HepG2 (cell line): ENCODE results near the gene ZNF638. TPM values are rescaled to one million over a fixed set of nuclear protein-coding genes. Genes with fewer than 3 reads are reported as not detected.
A peak's percentile ranks its signal among the peaks of the same experiment; 100 is the strongest.

ENCODE experiments used
- ATAC-seq: fragments of 200-7000 bp; cut with Tn5 transposase; 3 replicates; pipeline ENCODE4 v1.9.1; 2020; ENCODE audit warnings: mild to moderate bottlenecking, moderate library complexity
- BruUV-seq: library from RNA; stranded (reverse); fragments of 400-500 nt; replicated peaks from 2 replicates; lab custom pipeline; 2021; lab: Mats Ljungman, UMichigan
- CTCF ChIA-PET: fragments of 300-600 bp; formaldehyde crosslinking; extraction: SDS; loops from one replicate; lab custom pipeline; 2021; ENCODE audit warnings: low total read pairs, inconsistent platforms, low intra/inter-chr PET ratio; lab: Yijun Ruan, JAX
- POLR2A ChIA-PET: fragments of 350-600 bp; sonication (Branson Sonifier 250); formaldehyde crosslinking; loops from one replicate; lab custom pipeline; 2020; ENCODE audit warnings: antibody characterized with exemption, inconsistent platforms; lab: Yijun Ruan, JAX
- DNase-seq: peaks from one replicate; pipeline ENCODE4 v3.0.0-alpha.2; 2015; ENCODE audit warnings: low spot score
- FAIRE-seq: peaks from 3 replicates; lab custom pipeline; 2011; peaks lifted over from hg19 to GRCh38; lab: Jason Lieb, UNC
- H2AFZ ChIP-seq: one replicate; pipeline ENCODE4 v1.6.1; 2011; ENCODE audit warnings: low read length, inconsistent platforms
- H3K27ac ChIP-seq: fragments of 300-600 bp; 3 replicates; pipeline ENCODE4 v1.8.0; 2011; ENCODE audit warnings: mixed run types, mild to moderate bottlenecking, mixed read lengths, low read length, inconsistent platforms; ENCODE audit not compliant: insufficient read depth; ENCODE audit errors: extremely low read length
- H3K27me3 ChIP-seq, 2 experiments: fragments of 200-600 bp in 1 of 2; 2 replicates in 1 of 2; 3 replicates in 1 of 2; pipeline versions ENCODE4 v1.6.0 to v1.8.0; 2011; ENCODE audit warnings: low read length in 2 of 2, mild to moderate bottlenecking in 2 of 2, moderate library complexity in 2 of 2, inconsistent platforms in 1 of 2; ENCODE audit not compliant: insufficient read depth in 2 of 2, control insufficient read depth in 1 of 2
- H3K36me3 ChIP-seq, 2 experiments: fragments of 200-600 bp in 1 of 2; replicated peaks in 1 of 2; 2 replicates in 1 of 2; 3 replicates in 1 of 2; pipeline versions ENCODE4 v1.5.1 to v1.8.0; 2011; ENCODE audit warnings: low read length in 2 of 2, inconsistent platforms in 1 of 2; ENCODE audit not compliant: insufficient read depth in 2 of 2, control insufficient read depth in 1 of 2
- H3K4me1 ChIP-seq: 2 replicates; pipeline ENCODE4 v1.5.1; 2012; ENCODE audit warnings: low read length, inconsistent platforms; ENCODE audit not compliant: insufficient read depth
- H3K4me2 ChIP-seq: 2 replicates; pipeline ENCODE4 v1.6.0; 2011; ENCODE audit warnings: low read depth, low read length, inconsistent platforms
- H3K4me3 ChIP-seq, 3 experiments: fragments of 200-600 bp in 1 of 3; sonication (generic), shearing (Covaris generic) in 1 of 3; replicated peaks in 1 of 3; 2 replicates each; pipeline ENCODE4 v1.5.1; 2011 to 2016; ENCODE audit warnings: low read length in 3 of 3, inconsistent platforms in 2 of 3, low read depth in 2 of 3, mild to moderate bottlenecking in 2 of 3, control low read depth in 1 of 3, mixed read lengths in 1 of 3; ENCODE audit not compliant: insufficient read depth in 1 of 3
- H3K79me2 ChIP-seq: one replicate; pipeline ENCODE4 v1.6.1; 2011; ENCODE audit warnings: low read length, inconsistent platforms; ENCODE audit not compliant: insufficient read depth
- H3K9ac ChIP-seq: 2 replicates; pipeline ENCODE4 v1.6.0; 2011; ENCODE audit warnings: mild to moderate bottlenecking, low read depth, low read length, inconsistent platforms; ENCODE audit not compliant: insufficient read depth
- H3K9me3 ChIP-seq: 2 replicates; pipeline ENCODE4 v1.5.1; 2012; ENCODE audit warnings: mild to moderate bottlenecking, low read length
- H4K20me1 ChIP-seq: 2 replicates; pipeline ENCODE4 v1.6.0; 2011; ENCODE audit warnings: inconsistent platforms, mild to moderate bottlenecking, low read length, moderate library complexity; ENCODE audit not compliant: insufficient read depth
- BCL6 ChIP-seq: IDR thresholded peaks from 2 replicates; pipeline ENCODE4 v1.6.1; 2016; ENCODE audit warnings: missing genetic modification reagents, missing compliant biosample characterization
- CTCF ChIP-seq: sonication (generic); formaldehyde crosslinking; IDR thresholded peaks from 2 replicates; pipeline ENCODE4 v1.5.0; 2020; ENCODE audit warnings: mild to moderate bottlenecking, missing genetic modification reagents, moderate library complexity
- RERE ChIP-seq: IDR thresholded peaks from 2 replicates; pipeline ENCODE4 v1.6.1; 2016; ENCODE audit warnings: low read depth, missing genetic modification reagents, missing compliant biosample characterization
- STAG1 ChIP-seq: sonication (generic); formaldehyde crosslinking; IDR thresholded peaks from 2 replicates; pipeline ENCODE4 v1.4.0; 2020; ENCODE audit warnings: missing genetic modification reagents
- ZNF24 ChIP-seq: fragments of 450-650 bp; IDR thresholded peaks from 2 replicates; pipeline ENCODE4 v1.6.1; 2017; ENCODE audit warnings: antibody characterized with exemption, mild to moderate bottlenecking
- ZNF570 ChIP-seq: sonication (generic); formaldehyde crosslinking; IDR thresholded peaks from 2 replicates; pipeline ENCODE4 v1.4.0; 2020; ENCODE audit warnings: mild to moderate bottlenecking, missing genetic modification reagents, borderline replicate concordance
- ZNF770 ChIP-seq: sonication (generic); formaldehyde crosslinking; IDR thresholded peaks from 2 replicates; pipeline ENCODE4 v1.5.0; 2020; ENCODE audit warnings: mild to moderate bottlenecking, missing genetic modification reagents
- WGBS: methylation state at CpG from one replicate; pipeline ENCODE4 v1.1.6; 2017; ENCODE audit warnings: low lambda C conversion rate; 5-methylcytosine and 5-hydroxymethylcytosine counted together
- in situ Hi-C: cut with HindIII; loops from 2 replicates; pipeline ENCODE4 v1.10.0; 2017; ENCODE audit warnings: low pct_unique_long_range_greater_than_20kb; ENCODE audit not compliant: extremely low pct_ligation_motif_present
- intact Hi-C: fragments of 100-400 bp; cut with micrococcal nuclease; formaldehyde crosslinking; loops from one replicate; pipeline ENCODE4 v1.10.0; 2022; ENCODE audit not compliant: unreplicated experiment
- polyA plus RNA-seq, 8 experiments: library from polyadenylated mRNA; depleted of rRNA in 3 of 8; stranded (reverse) in 7 of 8; unstranded in 1 of 8; fragments of >200 nt; fragmentation: Illumina TruSeq in 4 of 8; extraction: Trizol in 4 of 8; gene quantifications; 2 replicates each; pipeline versions ENCODE4 v1.2.1 to v1.2.3, GENCODE V29; 2011 to 2016; ENCODE audit warnings: low read depth in 4 of 8, missing spikeins in 1 of 8, mixed read lengths in 1 of 8; ENCODE audit not compliant: insufficient read depth in 1 of 8
- total RNA-seq, 5 experiments: library from RNA; depleted of rRNA; stranded (reverse); fragments of >200 nt; fragmentation: Illumina TruSeq; extraction: Trizol; gene quantifications; 2 replicates each; pipeline ENCODE4 v1.2.3, GENCODE V29; 2016; ENCODE audit warnings: low read depth in 1 of 5

Gene ZNF638
- total and polyA plus RNA-seq, 2 of the 13 experiments (the other 11 are each of a cell fraction or from before 2014, with no cell fraction given), result 92.7 to 144 TPM

- Histone ChIP-seq H3K9me3 (no peaks in the 10 kb centered on the region), H3K79me2 (no peaks in the 10 kb centered on the region), H3K36me3 (no peaks in the 10 kb centered on the region), H3K27ac (no peak overlapping the region), H3K4me1 (no peaks in the 10 kb centered on the region), H4K20me1 (no peaks in the 10 kb centered on the region), H3K4me3 (no peak overlapping the region), H3K9ac (no peak overlapping the region), H3K27me3 (peaks cover 2 to 39% of the 10 kb centered on the region in 2 experiments; a peak in 2 of 5 replicates), H3K4me2 (peak overlapping the region; percentile 14; the same call in 1 of the 2 replicates), H2AFZ (no peak overlapping the region)
- ChIA-PET POLR2A (no interaction called here), CTCF (no interaction called here)
- WGBS, result 10% methylated on average over 4 of the region's 4 CpGs
- DNase-seq (no peak), FAIRE-seq (no peak), ATAC-seq (peak; percentile 87)
- no TSS peak for BruUV-seq
- 0 out of 2 replicates have a peak, but pooled peaks have one; percentile 24 for TF ChIP-seq STAG1
- TF ChIP-seq ZNF570 (CRISPR knock-in tag), result no peak
- no peak for TF ChIP-seq ZNF24
- no peak for TF ChIP-seq ZNF770 (CRISPR knock-in tag)
- TF ChIP-seq CTCF, result peak; percentile 48
- no peak for TF ChIP-seq RERE (CRISPR knock-in tag)
- TF ChIP-seq BCL6 (CRISPR knock-in tag), result peak; percentile 91
- intact Hi-C loops (loop anchor here (1.0 kb wide), 1 partner anchor 47 kb away; no protein-coding TSS in a partner anchor), in situ Hi-C loops (no loop called here)
Observed at GRCh38 chr2:71482055-71482454, 150.5 kb downstream of the ZNF638 start.
